Ishikawa (cell line): ENCODE results near the gene MICAL3.

Experiments
- CEBPB ChIP-seq: IDR thresholded peaks from 2 replicates; pipeline ENCODE4 v1.6.1; 2012
- CREB1 ChIP-seq: IDR thresholded peaks from 2 replicates; pipeline ENCODE4 v1.6.1; 2012; ENCODE audit warnings: low read depth
- EGR1 ChIP-seq: IDR thresholded peaks from 2 replicates; pipeline ENCODE4 v1.6.1; 2012
- EP300 ChIP-seq: IDR thresholded peaks from 2 replicates; pipeline ENCODE4 v1.6.1; 2012; ENCODE audit warnings: borderline replicate concordance
- FOXM1 ChIP-seq: IDR thresholded peaks from 2 replicates; pipeline ENCODE4 v1.6.1; 2012; ENCODE audit warnings: low read depth, borderline replicate concordance
- RAD21 ChIP-seq: IDR thresholded peaks from 2 replicates; pipeline ENCODE4 v1.6.1; 2012; ENCODE audit warnings: low read depth
- TAF1 ChIP-seq: IDR thresholded peaks from 2 replicates; pipeline ENCODE4 v1.6.1; 2012; ENCODE audit warnings: low read depth, mild to moderate bottlenecking
- TCF12 ChIP-seq: IDR thresholded peaks from 2 replicates; pipeline ENCODE4 v1.6.1; 2012; ENCODE audit warnings: low read depth
- USF1 ChIP-seq: IDR thresholded peaks from 2 replicates; pipeline ENCODE4 v1.6.1; 2012
- YY1 ChIP-seq: IDR thresholded peaks from 2 replicates; pipeline ENCODE4 v1.6.1; 2012; ENCODE audit warnings: low read depth
- ZBTB7A ChIP-seq: IDR thresholded peaks from 2 replicates; pipeline ENCODE4 v1.6.1; 2012; ENCODE audit warnings: low read depth
- TF ChIP-seq, protein P1 (sequence below): IDR thresholded peaks from 2 replicates; pipeline ENCODE4 v1.6.1; 2012; ENCODE audit warnings: low read depth, mild to moderate bottlenecking
- TF ChIP-seq, protein P2 (sequence below): IDR thresholded peaks from 2 replicates; pipeline ENCODE4 v1.6.1; 2012

DNA sequence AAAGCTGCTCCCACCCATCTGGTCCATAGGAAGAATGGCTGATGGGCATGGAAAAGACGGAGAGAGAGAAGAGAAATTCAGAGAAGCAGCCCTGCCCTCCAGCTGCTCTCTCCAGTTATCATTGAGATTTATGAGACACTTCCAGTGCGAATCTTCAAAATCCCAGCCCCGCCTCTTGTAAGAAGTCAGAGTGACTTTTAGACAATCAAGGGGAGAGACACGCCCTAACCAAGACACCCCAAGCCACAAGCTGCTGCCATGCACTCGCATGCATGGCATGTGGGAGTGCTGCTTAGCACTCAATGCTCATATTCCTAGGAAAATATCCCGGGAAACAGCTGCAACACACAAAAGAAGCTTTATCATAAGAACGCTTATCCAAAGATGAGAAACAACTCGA, 139.5 kb downstream of the MICAL3 start:
- TF ChIP-seq, protein P1, sequence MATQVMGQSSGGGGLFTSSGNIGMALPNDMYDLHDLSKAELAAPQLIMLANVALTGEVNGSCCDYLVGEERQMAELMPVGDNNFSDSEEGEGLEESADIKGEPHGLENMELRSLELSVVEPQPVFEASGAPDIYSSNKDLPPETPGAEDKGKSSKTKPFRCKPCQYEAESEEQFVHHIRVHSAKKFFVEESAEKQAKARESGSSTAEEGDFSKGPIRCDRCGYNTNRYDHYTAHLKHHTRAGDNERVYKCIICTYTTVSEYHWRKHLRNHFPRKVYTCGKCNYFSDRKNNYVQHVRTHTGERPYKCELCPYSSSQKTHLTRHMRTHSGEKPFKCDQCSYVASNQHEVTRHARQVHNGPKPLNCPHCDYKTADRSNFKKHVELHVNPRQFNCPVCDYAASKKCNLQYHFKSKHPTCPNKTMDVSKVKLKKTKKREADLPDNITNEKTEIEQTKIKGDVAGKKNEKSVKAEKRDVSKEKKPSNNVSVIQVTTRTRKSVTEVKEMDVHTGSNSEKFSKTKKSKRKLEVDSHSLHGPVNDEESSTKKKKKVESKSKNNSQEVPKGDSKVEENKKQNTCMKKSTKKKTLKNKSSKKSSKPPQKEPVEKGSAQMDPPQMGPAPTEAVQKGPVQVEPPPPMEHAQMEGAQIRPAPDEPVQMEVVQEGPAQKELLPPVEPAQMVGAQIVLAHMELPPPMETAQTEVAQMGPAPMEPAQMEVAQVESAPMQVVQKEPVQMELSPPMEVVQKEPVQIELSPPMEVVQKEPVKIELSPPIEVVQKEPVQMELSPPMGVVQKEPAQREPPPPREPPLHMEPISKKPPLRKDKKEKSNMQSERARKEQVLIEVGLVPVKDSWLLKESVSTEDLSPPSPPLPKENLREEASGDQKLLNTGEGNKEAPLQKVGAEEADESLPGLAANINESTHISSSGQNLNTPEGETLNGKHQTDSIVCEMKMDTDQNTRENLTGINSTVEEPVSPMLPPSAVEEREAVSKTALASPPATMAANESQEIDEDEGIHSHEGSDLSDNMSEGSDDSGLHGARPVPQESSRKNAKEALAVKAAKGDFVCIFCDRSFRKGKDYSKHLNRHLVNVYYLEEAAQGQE, result no peak
- TF ChIP-seq, protein P2, sequence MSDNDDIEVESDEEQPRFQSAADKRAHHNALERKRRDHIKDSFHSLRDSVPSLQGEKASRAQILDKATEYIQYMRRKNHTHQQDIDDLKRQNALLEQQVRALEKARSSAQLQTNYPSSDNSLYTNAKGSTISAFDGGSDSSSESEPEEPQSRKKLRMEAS, result no peak
- TF ChIP-seq TAF1 (no peak), FOXM1 (no peak), TCF12 (no peak), CEBPB (no peak), RAD21 (no peak), EP300 (no peak), CREB1 (no peak), USF1 (no peak), EGR1 (no peak), YY1 (no peak), ZBTB7A (no peak)
